HG03196 (cell line): Measurements from ENCODE around the gene SMPD3.

Experiments
- ATAC-seq: cut with Tn5 transposase; IDR thresholded peaks from one replicate; pipeline ENCODE4 v1.9.1; 2021; ENCODE audit not compliant: unreplicated experiment

Gene SMPD3

GRCh38 chr16:68436581-68436980 is 11.7 kb downstream of the SMPD3 start:
- no peak for ATAC-seq

GRCh38 chr16:68434624-68435210 is 13.6 kb downstream of the SMPD3 start:
- ATAC-seq = no peak

- ATAC-seq = no peak
Measured at GRCh38 chr16:68433316-68433715, 15.0 kb downstream of the SMPD3 start.

- ATAC-seq = no peak
Measured at GRCh38 chr16:68432701-68433100, 15.6 kb downstream of the SMPD3 start.

- ATAC-seq = no peak
Measured at GRCh38 chr16:68429076-68429854, 19.0 kb downstream of the SMPD3 start.

GRCh38 chr16:68427649-68428303 is 20.5 kb downstream of the SMPD3 start:
- no peak for ATAC-seq

- ATAC-seq = no peak
Measured at GRCh38 chr16:68426347-68426652, 22.0 kb downstream of the SMPD3 start.

GRCh38 chr16:68425498-68426346 is 22.6 kb downstream of the SMPD3 start:
- no peak for ATAC-seq

GRCh38 chr16:68423771-68424170 is 24.5 kb downstream of the SMPD3 start:
- no peak for ATAC-seq

- ATAC-seq = no peak
Measured at GRCh38 chr16:68422396-68422960, 25.8 kb downstream of the SMPD3 start.

- ATAC-seq = no peak
Measured at GRCh38 chr16:68421076-68421475, 27.2 kb downstream of the SMPD3 start.

GRCh38 chr16:68420366-68420942 is 27.9 kb downstream of the SMPD3 start:
- ATAC-seq = no peak

- peak; percentile 68 for ATAC-seq
Measured at GRCh38 chr16:68417711-68418301, 30.5 kb downstream of the SMPD3 start.

- no peak for ATAC-seq
Measured at GRCh38 chr16:68416057-68417046, 32.0 kb downstream of the SMPD3 start.

GRCh38 chr16:68414581-68414980 is 33.7 kb downstream of the SMPD3 start:
- ATAC-seq = no peak

GRCh38 chr16:68412061-68412460 is 36.2 kb downstream of the SMPD3 start:
- ATAC-seq = no peak

- no peak for ATAC-seq
Measured at GRCh38 chr16:68411086-68411485, 37.2 kb downstream of the SMPD3 start.

- no peak for ATAC-seq
Measured at GRCh38 chr16:68408967-68409366, 39.3 kb downstream of the SMPD3 start.

GRCh38 chr16:68408428-68408827 is 39.9 kb downstream of the SMPD3 start:
- ATAC-seq = no peak
